ENCODE measurements around the gene CCDC8. TPM values are rescaled to one million over a fixed set of nuclear protein-coding genes. Genes with fewer than 3 reads are reported as not detected.

The CCDC8 gene
- not detected in 2 replicates for total RNA-seq

- Mint-ChIP-seq H3K4me3 (no peak within 1 kb of the TSS), H3K27me3 (peaks cover 71% of the 10 kb centered on the region), H3K9me3 (no peaks in the 10 kb centered on the region), H3K27ac (no peak within 1 kb of the TSS), H3K36me3 (ENCODE audit: low read depth) (no peaks in the 10 kb centered on the region), H3K4me1 (peaks cover 5% of the 10 kb centered on the region)
- intact Hi-C loops (cut with micrococcal nuclease) = no loop called here
- no peak for DNase-seq
Measured at GRCh38 chr19:46413262-46414031, at the start of gene CCDC8. Gene CCDC8, minus strand, starts transcription at chr19:46413564. Its CDS starts 754 bp downstream, at chr19:46412810.

GRCh38 chr19:46461537-46461936 lies 48.2 kb upstream of the CCDC8 start:
- H3K4me3 Mint-ChIP-seq = no peak overlapping the region

GRCh38 chr19:46460981-46461380 lies 47.6 kb upstream of the CCDC8 start:
- Mint-ChIP-seq H3K36me3 (ENCODE audit: low read depth) (no peaks in the 10 kb centered on the region), H3K4me1 (no peaks in the 10 kb centered on the region), H3K9me3 (no peaks in the 10 kb centered on the region), H3K4me3 (no peak overlapping the region), H3K27me3 (peaks cover 6% of the 10 kb centered on the region), H3K27ac (no peak overlapping the region)
- no peak for DNase-seq
- intact Hi-C loops (cut with micrococcal nuclease) = no loop called here

More at GRCh38 chr19:46461537-46461936, 48.2 kb upstream of the CCDC8 start:
- Mint-ChIP-seq H3K27me3 (peaks cover 7% of the 10 kb centered on the region), H3K9me3 (no peaks in the 10 kb centered on the region), H3K36me3 (ENCODE audit: low read depth) (no peaks in the 10 kb centered on the region), H3K4me1 (no peaks in the 10 kb centered on the region), H3K27ac (no peak overlapping the region)
- intact Hi-C loops (cut with micrococcal nuclease) = no loop called here
- no peak for DNase-seq

DNA sequence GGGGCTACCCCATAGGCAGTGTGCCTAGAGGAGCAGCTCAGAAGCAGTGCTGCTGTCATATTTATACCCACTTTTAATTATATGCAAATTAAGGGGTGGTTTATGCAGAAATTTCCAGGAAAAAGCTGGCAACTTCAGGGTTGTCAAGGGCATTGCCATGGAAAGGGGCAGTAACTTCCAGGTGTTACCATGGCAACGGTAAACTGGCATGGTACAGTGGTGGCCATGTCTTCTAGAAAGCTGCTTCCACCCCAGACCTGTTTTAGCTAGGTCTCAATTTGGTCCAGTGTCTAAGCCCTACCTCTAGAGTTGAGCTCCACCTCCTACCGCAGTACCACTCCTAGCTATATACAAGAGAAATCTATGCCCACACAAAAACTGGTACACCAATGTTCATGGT lies 46.7 kb upstream of the CCDC8 start:
- Mint-ChIP-seq H3K36me3 (ENCODE audit: low read depth) (no peaks in the 10 kb centered on the region), H3K4me3 (no peak overlapping the region), H3K4me1 (no peaks in the 10 kb centered on the region), H3K9me3 (no peaks in the 10 kb centered on the region), H3K27me3 (peaks cover 6% of the 10 kb centered on the region), H3K27ac (no peak overlapping the region)
- intact Hi-C loops (cut with micrococcal nuclease) = no loop called here
- DNase-seq = no peak

DNA sequence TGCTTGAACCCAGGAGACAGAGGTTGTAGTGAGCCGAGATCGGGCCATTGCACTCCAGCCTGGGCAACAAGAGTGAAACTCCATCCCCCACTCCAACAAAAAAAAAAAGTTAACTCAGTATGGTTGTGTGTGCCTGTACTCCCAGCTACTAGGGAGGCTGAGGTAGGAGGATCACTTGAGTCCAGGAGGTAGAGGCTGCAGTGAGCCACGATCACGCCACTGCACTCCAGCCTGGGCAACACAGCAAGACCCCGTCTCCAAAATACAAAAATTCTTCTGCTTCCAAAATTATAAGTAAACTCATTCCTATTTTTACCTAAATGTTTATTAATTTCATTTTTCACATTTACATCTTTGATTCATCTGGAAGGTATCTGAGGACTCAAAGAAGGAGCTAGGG lies 43.6 kb upstream of the CCDC8 start:
- Mint-ChIP-seq H3K27ac (no peak overlapping the region), H3K36me3 (ENCODE audit: low read depth) (no peaks in the 10 kb centered on the region), H3K4me3 (no peak overlapping the region), H3K27me3 (peaks cover 7% of the 10 kb centered on the region), H3K9me3 (no peaks in the 10 kb centered on the region), H3K4me1 (no peaks in the 10 kb centered on the region)
- no peak for DNase-seq
- intact Hi-C loops (cut with micrococcal nuclease) = no loop called here

DNA sequence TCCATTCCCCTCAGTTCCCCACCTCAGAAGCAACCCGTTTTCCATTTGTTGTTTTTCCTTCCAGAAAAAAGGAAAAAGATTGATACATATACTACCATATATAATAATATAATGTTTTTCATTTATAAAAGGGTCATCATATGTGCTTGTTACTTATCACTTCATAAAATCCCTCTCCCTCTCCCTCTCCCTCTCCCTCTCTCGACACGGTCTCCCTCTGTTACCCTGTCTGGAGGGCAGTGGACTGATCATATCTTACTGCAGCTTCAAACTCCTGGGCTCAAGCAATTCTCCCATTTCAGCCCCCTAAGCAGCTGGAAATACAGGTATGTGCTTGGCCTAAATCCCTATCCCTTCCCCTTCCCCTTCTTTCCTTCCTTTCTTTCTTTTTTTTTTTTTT lies 40.9 kb upstream of the CCDC8 start:
- intact Hi-C loops (cut with micrococcal nuclease) = no loop called here
- Mint-ChIP-seq H3K36me3 (ENCODE audit: low read depth) (no peaks in the 10 kb centered on the region), H3K27me3 (peaks cover 18% of the 10 kb centered on the region), H3K4me1 (no peaks in the 10 kb centered on the region), H3K9me3 (no peaks in the 10 kb centered on the region), H3K4me3 (no peak overlapping the region), H3K27ac (no peak overlapping the region)
- DNase-seq = no peak

GRCh38 chr19:46453661-46454060 lies 40.3 kb upstream of the CCDC8 start:
- peaks cover 18% of the 10 kb centered on the region for H3K27me3 Mint-ChIP-seq
- no peak for DNase-seq
- no peaks in the 10 kb centered on the region for H3K4me1 Mint-ChIP-seq
- intact Hi-C loops (cut with micrococcal nuclease) = no loop called here
- H3K36me3 Mint-ChIP-seq (ENCODE audit: low read depth) = no peaks in the 10 kb centered on the region
- H3K9me3 Mint-ChIP-seq = no peaks in the 10 kb centered on the region
- H3K27ac Mint-ChIP-seq = no peak overlapping the region
- no peak overlapping the region for H3K4me3 Mint-ChIP-seq

DNA sequence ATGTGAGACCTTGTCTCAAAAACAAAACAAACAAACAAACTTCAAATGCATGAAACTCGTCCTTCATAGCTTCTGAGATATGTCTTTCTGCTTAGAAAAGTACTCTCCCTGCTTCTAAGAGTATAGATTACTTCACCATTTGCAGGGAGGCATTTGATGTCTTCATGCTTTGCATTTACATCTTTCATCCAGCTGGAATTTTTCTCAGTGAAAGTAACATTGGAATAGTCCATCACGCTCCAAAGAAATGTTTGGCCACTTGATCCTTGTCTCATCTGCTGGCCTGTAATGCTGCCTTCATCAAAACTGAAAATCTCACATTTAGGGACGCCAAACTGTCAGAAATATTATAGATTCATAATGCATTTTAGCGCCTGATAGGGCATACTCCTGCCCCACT lies 38.8 kb upstream of the CCDC8 start:
- peaks cover 18% of the 10 kb centered on the region for H3K27me3 Mint-ChIP-seq
- no peak overlapping the region for H3K27ac Mint-ChIP-seq
- H3K4me1 Mint-ChIP-seq = no peaks in the 10 kb centered on the region
- DNase-seq = no peak
- H3K36me3 Mint-ChIP-seq (ENCODE audit: low read depth) = no peaks in the 10 kb centered on the region
- intact Hi-C loops (cut with micrococcal nuclease) = no loop called here
- no peaks in the 10 kb centered on the region for H3K9me3 Mint-ChIP-seq
- H3K4me3 Mint-ChIP-seq = no peak overlapping the region

DNA sequence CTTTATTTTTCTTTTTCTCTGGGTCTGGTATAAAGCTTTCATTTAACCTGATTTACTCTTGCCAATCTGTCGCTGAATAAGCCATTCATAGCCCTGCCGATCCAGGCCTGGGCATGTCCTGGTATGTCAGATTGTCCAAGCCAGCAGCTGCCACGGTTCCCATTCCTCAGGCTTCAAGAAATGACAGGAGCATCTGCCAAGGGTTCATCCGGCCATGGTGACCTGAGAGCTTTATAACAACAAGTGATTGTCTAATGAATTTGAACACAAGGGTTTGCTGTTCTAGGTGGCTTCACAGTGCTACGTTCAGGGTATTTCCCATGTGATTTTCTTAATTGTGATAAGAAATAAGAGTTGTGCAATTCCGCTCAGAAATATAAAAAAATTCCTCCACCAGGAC lies 38.0 kb upstream of the CCDC8 start:
- no peaks in the 10 kb centered on the region for H3K4me1 Mint-ChIP-seq
- no peak for DNase-seq
- H3K36me3 Mint-ChIP-seq (ENCODE audit: low read depth) = no peaks in the 10 kb centered on the region
- H3K27me3 Mint-ChIP-seq = peaks cover 18% of the 10 kb centered on the region
- no peaks in the 10 kb centered on the region for H3K9me3 Mint-ChIP-seq
- intact Hi-C loops (cut with micrococcal nuclease) = no loop called here
- no peak overlapping the region for H3K27ac Mint-ChIP-seq
- H3K4me3 Mint-ChIP-seq = no peak overlapping the region

DNA sequence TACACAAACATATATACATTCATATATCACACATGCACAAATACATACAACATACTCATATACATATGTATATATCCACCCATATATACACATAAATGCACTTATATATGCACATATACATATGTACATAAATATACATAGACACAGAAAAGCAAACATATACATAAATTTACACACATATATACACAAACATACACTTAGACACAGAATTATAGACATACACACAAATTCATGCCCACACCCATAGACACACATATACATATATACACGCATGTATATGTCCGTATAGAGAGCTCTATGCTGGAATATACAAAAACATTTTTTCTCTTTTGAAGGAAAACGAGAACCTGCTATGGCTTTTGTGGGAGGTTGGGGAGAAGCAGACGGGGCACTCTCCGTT lies 37.4 kb upstream of the CCDC8 start:
- Mint-ChIP-seq H3K4me3 (no peak overlapping the region), H3K27me3 (peaks cover 18% of the 10 kb centered on the region), H3K36me3 (ENCODE audit: low read depth) (no peaks in the 10 kb centered on the region), H3K27ac (no peak overlapping the region), H3K9me3 (no peaks in the 10 kb centered on the region), H3K4me1 (no peaks in the 10 kb centered on the region)
- intact Hi-C loops (cut with micrococcal nuclease) = no loop called here
- DNase-seq = no peak

GRCh38 chr19:46449228-46449627 lies 35.9 kb upstream of the CCDC8 start:
- intact Hi-C loops (cut with micrococcal nuclease) = no loop called here
- Mint-ChIP-seq H3K27ac (no peak overlapping the region), H3K36me3 (ENCODE audit: low read depth) (no peaks in the 10 kb centered on the region), H3K4me3 (no peak overlapping the region), H3K9me3 (no peaks in the 10 kb centered on the region), H3K4me1 (no peaks in the 10 kb centered on the region), H3K27me3 (peaks cover 18% of the 10 kb centered on the region)
- DNase-seq = no peak

- Mint-ChIP-seq H3K4me3 (no peak overlapping the region), H3K27ac (no peak overlapping the region)
- intact Hi-C loops (cut with micrococcal nuclease) = no loop called here
Measured at GRCh38 chr19:46448601-46449000, 35.2 kb upstream of the CCDC8 start.

DNA sequence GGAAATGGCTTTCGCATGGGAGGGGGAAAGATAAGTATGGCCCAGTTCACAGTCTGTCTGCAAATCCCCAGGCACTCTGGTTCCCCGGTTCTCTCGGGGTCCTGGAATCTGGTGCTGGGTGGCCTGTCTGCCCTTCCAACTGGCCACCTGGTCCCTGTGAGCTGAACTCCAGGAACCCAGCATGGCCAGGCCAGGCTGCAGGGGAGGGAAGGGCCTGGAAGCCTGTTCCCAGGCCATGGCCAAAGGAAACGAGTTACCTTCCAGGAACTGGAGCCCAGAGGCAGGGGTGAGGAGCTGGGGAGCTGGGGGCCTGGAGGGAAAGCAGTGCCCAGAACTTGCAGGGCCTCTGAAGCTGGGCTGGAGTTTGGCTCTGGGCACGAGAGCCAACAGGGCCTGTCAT lies 34.5 kb upstream of the CCDC8 start:
- no peak overlapping the region for H3K4me3 Mint-ChIP-seq
- peaks cover 3% of the 10 kb centered on the region for H3K4me1 Mint-ChIP-seq
- intact Hi-C loops (cut with micrococcal nuclease) = no loop called here
- DNase-seq = no peak
- H3K27ac Mint-ChIP-seq = no peak overlapping the region
- H3K9me3 Mint-ChIP-seq = no peaks in the 10 kb centered on the region
- H3K27me3 Mint-ChIP-seq = peaks cover 20% of the 10 kb centered on the region
- no peaks in the 10 kb centered on the region for H3K36me3 Mint-ChIP-seq (ENCODE audit: low read depth)

More at GRCh38 chr19:46448601-46449000, 35.2 kb upstream of the CCDC8 start:
- no peak for DNase-seq
- Mint-ChIP-seq H3K4me1 (no peaks in the 10 kb centered on the region), H3K27me3 (peaks cover 18% of the 10 kb centered on the region), H3K36me3 (ENCODE audit: low read depth) (no peaks in the 10 kb centered on the region), H3K9me3 (no peaks in the 10 kb centered on the region)

DNA sequence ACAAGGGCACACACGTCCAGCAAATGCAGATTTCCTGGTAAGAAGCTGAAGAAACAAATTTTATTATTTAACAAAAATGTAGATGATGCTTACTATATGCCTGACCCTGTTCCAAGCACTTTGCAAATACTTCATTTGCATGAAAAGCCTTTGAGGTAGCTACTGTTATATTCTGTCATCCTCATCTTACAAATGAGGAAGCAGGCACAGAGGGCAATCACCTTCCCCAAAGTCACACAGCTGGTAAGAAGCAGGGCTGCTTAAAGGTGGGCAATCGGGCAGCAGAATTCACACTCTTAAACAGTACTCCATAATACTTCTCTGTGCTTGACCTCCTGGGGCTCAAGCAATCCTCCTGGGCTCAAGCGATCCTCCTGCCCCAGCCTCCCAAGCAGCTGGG lies 33.6 kb upstream of the CCDC8 start:
- Mint-ChIP-seq H3K4me1 (peaks cover 3% of the 10 kb centered on the region), H3K4me3 (no peak overlapping the region)
- intact Hi-C loops (cut with micrococcal nuclease) = no loop called here

DNA sequence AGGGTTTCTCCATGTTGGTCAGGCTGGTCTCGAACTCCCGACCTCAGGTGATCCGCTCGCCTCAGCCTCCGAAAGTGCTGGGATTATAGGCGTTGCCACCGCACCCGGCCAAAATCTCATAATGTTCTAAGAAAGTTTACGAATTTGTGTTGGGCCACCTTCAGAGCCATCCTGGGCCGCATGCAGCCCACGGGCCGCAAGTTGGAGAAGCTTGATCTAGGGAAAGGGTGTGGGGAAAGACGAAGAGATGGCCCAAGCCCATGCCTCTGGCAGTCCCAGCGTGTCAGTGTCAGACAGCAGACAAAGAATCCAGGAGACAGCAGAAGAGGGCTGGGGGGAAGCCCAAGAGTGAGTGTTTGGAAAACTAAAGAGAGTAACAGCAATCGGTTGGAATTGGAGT lies 32.7 kb upstream of the CCDC8 start:
- Mint-ChIP-seq H3K27ac (no peak overlapping the region), H3K4me1 (peaks cover 3% of the 10 kb centered on the region), H3K27me3 (peaks cover 11% of the 10 kb centered on the region), H3K36me3 (ENCODE audit: low read depth) (no peaks in the 10 kb centered on the region), H3K4me3 (no peak overlapping the region), H3K9me3 (no peaks in the 10 kb centered on the region)
- DNase-seq = no peak
- intact Hi-C loops (cut with micrococcal nuclease) = no loop called here

More for the DNA sequence above, 33.6 kb upstream of the CCDC8 start:
- Mint-ChIP-seq H3K27me3 (peaks cover 17% of the 10 kb centered on the region), H3K27ac (no peak overlapping the region), H3K9me3 (no peaks in the 10 kb centered on the region), H3K36me3 (ENCODE audit: low read depth) (no peaks in the 10 kb centered on the region)
- DNase-seq = no peak
